D721Med (cell line): ENCODE results near the gene NLRP6.

Experiments used
- DNase-seq: peaks from one replicate; pipeline ENCODE4 v3.0.0; 2011; ENCODE audit warnings: low spot score; ENCODE audit not compliant: insufficient read length
- FAIRE-seq: peaks from 2 replicates; lab custom pipeline; 2011; peaks lifted over from hg19 to GRCh38; lab: Jason Lieb, UNC
- TF ChIP-seq, protein P1 (sequence below): IDR thresholded peaks from 2 replicates; pipeline ENCODE4 v1.5.1; 2012; ENCODE audit warnings: mild to moderate bottlenecking, control low read depth; ENCODE audit not compliant: insufficient read depth; ENCODE audit errors: missing control alignments

Gene NLRP6

DNA sequence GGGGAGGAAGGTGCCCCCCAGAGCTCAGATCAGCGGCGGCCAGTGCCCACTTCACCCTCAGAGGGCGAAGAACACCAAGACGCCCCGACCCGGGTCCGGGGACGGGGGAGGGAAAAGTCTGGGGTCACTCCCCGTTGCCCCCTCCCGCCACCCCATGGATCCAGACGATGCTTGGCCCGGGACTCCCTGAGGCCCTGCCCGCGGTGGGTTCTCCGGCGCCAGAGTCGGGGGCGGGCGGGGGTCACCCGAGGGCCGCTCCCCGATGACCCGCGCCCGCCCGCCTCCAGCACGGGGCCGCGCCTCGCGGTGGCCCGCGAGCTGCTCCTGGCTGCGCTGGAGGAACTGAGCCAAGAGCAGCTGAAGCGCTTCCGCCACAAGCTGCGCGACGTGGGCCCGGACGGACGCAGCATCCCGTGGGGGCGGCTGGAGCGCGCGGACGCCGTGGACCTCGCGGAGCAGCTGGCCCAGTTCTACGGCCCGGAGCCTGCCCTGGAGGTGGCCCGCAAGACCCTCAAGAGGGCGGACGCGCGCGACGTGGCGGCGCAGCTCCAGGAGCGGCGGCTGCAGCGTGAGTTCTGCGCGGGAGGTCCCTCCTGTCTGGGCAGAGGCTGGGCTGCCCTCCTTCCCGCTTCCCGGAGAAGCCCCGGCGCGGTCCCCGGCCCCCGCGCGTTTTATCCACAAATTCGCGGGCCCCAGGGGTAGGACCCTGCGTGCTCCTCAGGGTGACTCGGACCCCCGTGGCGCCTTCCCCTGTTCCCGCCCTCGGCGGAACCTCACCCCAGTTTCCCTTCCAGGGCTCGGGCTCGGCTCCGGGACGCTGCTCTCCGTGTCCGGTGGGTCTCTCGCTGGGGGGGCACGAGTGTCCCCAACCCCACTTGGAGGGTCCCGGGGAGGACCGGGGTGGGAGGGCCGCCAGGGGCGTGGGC lies 1.1 kb downstream of the NLRP6 start:
- TF ChIP-seq, protein P1, sequence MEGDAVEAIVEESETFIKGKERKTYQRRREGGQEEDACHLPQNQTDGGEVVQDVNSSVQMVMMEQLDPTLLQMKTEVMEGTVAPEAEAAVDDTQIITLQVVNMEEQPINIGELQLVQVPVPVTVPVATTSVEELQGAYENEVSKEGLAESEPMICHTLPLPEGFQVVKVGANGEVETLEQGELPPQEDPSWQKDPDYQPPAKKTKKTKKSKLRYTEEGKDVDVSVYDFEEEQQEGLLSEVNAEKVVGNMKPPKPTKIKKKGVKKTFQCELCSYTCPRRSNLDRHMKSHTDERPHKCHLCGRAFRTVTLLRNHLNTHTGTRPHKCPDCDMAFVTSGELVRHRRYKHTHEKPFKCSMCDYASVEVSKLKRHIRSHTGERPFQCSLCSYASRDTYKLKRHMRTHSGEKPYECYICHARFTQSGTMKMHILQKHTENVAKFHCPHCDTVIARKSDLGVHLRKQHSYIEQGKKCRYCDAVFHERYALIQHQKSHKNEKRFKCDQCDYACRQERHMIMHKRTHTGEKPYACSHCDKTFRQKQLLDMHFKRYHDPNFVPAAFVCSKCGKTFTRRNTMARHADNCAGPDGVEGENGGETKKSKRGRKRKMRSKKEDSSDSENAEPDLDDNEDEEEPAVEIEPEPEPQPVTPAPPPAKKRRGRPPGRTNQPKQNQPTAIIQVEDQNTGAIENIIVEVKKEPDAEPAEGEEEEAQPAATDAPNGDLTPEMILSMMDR: no peak
- FAIRE-seq (no peak), DNase-seq (no peak)

DNA sequence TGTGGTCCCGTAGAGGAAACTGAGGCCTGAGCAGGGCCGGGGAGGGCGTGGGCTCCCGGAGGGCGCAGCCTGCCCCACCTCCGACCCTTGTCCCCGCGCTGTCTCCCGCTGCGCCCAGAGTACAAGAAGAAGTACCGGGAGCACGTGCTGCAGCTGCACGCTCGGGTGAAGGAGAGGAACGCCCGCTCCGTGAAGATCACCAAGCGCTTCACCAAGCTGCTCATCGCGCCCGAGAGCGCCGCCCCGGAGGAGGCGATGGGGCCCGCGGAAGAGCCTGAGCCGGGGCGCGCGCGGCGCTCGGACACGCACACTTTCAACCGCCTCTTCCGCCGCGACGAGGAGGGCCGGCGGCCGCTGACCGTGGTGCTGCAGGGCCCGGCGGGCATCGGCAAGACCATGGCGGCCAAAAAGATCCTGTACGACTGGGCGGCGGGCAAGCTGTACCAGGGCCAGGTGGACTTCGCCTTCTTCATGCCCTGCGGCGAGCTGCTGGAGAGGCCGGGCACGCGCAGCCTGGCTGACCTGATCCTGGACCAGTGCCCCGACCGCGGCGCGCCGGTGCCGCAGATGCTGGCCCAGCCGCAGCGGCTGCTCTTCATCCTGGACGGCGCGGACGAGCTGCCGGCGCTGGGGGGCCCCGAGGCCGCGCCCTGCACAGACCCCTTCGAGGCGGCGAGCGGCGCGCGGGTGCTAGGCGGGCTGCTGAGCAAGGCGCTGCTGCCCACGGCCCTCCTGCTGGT lies 1.9 kb downstream of the NLRP6 start:
- TF ChIP-seq, protein P1: no peak
- FAIRE-seq: no peak
- DNase-seq: no peak

DNA sequence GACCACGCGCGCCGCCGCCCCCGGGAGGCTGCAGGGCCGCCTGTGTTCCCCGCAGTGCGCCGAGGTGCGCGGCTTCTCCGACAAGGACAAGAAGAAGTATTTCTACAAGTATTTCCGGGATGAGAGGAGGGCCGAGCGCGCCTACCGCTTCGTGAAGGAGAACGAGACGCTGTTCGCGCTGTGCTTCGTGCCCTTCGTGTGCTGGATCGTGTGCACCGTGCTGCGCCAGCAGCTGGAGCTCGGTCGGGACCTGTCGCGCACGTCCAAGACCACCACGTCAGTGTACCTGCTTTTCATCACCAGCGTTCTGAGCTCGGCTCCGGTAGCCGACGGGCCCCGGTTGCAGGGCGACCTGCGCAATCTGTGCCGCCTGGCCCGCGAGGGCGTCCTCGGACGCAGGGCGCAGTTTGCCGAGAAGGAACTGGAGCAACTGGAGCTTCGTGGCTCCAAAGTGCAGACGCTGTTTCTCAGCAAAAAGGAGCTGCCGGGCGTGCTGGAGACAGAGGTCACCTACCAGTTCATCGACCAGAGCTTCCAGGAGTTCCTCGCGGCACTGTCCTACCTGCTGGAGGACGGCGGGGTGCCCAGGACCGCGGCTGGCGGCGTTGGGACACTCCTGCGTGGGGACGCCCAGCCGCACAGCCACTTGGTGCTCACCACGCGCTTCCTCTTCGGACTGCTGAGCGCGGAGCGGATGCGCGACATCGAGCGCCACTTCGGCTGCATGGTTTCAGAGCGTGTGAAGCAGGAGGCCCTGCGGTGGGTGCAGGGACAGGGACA lies 2.7 kb downstream of the NLRP6 start:
- no peak for DNase-seq
- no peak for FAIRE-seq
- TF ChIP-seq, protein P1: no peak

DNA sequence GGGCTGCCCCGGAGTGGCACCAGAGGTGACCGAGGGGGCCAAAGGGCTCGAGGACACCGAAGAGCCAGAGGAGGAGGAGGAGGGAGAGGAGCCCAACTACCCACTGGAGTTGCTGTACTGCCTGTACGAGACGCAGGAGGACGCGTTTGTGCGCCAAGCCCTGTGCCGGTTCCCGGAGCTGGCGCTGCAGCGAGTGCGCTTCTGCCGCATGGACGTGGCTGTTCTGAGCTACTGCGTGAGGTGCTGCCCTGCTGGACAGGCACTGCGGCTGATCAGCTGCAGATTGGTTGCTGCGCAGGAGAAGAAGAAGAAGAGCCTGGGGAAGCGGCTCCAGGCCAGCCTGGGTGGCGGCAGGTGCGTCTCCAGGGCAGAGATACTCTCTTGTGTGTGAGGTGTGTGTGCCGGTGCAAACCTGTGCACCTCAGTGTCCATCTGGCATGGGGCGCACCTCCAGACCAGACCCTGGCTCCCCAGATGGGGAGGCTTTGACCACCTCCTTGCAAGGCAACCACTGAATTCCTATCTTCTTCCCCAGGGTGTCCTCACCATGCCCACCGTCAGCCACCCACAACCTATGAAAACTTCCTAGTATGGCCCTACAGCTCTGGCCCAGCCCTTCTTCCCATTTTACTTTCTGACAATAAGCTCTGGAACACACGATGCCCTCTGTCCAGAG lies 3.4 kb downstream of the NLRP6 start:
- TF ChIP-seq, protein P1: no peak
- DNase-seq (no peak), FAIRE-seq (no peak)

DNA sequence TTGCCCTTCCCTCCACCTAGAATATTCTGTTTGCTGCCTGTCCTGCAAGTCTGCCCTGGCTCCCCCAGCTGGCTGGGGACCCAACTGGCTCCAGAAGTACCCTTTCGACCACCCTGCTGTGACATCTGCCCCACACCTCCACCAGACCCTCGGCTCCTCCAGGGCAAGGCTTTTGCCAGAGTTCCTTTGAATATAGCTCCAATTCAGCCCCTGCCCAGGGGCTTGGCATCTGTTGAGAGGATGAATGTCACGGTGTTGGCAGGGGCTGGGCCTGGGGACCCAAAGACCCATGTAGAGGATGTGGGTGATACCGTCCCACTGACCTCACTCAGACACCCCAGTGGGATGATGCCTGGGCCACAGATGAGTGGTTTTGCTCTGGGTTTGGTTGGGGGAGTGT lies 4.0 kb downstream of the NLRP6 start:
- DNase-seq (no peak), FAIRE-seq (no peak)
- TF ChIP-seq, protein P1: no peak

DNA sequence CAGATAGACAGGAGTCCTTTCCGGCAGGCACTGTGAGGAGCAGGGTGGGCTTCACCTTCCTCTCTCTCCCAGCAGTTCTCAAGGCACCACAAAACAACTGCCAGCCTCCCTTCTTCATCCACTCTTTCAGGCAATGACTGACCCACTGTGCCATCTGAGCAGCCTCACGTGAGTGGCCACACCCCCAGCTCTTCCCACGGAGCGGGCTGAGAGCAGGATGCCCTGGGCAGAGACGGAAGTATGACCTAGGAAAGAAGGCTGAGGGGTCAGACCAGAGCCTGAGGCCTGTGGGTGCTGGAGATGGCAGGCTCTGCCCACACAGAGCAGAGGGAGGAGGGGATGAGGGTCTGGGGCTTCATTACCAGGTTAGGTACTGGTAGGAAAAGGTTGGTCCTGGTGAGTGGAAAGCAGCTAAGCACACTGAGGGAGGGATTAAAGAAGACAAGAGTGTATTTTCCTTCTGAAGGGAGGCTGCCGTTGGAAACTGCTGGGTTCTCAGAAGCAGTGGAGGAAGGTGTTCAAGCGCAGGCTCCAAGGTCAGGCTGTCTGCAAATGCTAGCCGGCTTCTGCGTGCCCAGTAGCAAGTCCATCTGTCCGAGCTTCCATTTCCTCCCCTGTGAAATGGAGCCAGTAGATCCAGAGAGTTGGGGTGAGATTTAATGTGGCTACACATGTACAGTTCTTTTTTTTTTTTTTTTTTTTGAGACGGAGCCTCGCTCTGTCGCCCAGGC lies 4.6 kb downstream of the NLRP6 start:
- FAIRE-seq (no peak), DNase-seq (no peak)
- TF ChIP-seq, protein P1: no peak
